DOHH2 (cell line): ENCODE data around the gene CHST10.

Source experiments
- H3F3A ChIP-seq: fragments of 200-600 bp; sonication (generic), shearing (Covaris generic); 2 replicates; pipeline ENCODE4 v1.6.0; 2016; ENCODE audit warnings: antibody characterized with exemption, mild to moderate bottlenecking; ENCODE audit not compliant: control insufficient read depth, insufficient read depth
- H3K27ac ChIP-seq: fragments of 200-600 bp; sonication (generic); 2 replicates; pipeline ENCODE4 v1.5.1; 2014; ENCODE audit warnings: low read depth, mild to moderate bottlenecking, low read length, moderate library complexity
- H3K27me3 ChIP-seq: fragments of 200-600 bp; sonication (generic); 2 replicates; pipeline ENCODE4 v1.6.1; 2014; ENCODE audit warnings: mild to moderate bottlenecking, low read length, mixed read lengths; ENCODE audit not compliant: control insufficient read depth
- H3K36me3 ChIP-seq: fragments of 200-600 bp; sonication (generic); 2 replicates; pipeline ENCODE4 v1.6.1; 2014; ENCODE audit warnings: mild to moderate bottlenecking, low read length, moderate library complexity, mixed read lengths; ENCODE audit not compliant: control insufficient read depth
- H3K4me1 ChIP-seq: fragments of 200-600 bp; sonication (generic); 2 replicates; pipeline ENCODE4 v1.6.1; 2014; ENCODE audit warnings: mild to moderate bottlenecking, low read length, mixed read lengths; ENCODE audit not compliant: control insufficient read depth
- H3K4me2 ChIP-seq: fragments of 200-600 bp; sonication (generic); 2 replicates; pipeline ENCODE4 v1.6.0; 2014; ENCODE audit warnings: mild to moderate bottlenecking, low read length, moderate library complexity
- H3K4me3 ChIP-seq: fragments of 200-600 bp; sonication (generic); 2 replicates; pipeline ENCODE4 v1.5.1; 2014; ENCODE audit warnings: mild to moderate bottlenecking, low read length, mixed read lengths
- H3K79me2 ChIP-seq: fragments of 200-600 bp; sonication (generic); 2 replicates; pipeline ENCODE4 v1.6.1; 2014; ENCODE audit warnings: mild to moderate bottlenecking, low read length, mixed read lengths; ENCODE audit not compliant: control insufficient read depth
- H3K9me2 ChIP-seq: fragments of 200-600 bp; sonication (generic); replicated peaks from 2 replicates; pipeline ENCODE4 v1.6.1; 2014; ENCODE audit warnings: mild to moderate bottlenecking, low read length, mixed read lengths; ENCODE audit not compliant: control insufficient read depth
- H3K9me3 ChIP-seq: fragments of 200-600 bp; sonication (generic); 2 replicates; pipeline ENCODE4 v1.6.1; 2014; ENCODE audit warnings: antibody characterized with exemption, low read length, mixed read lengths; ENCODE audit not compliant: control insufficient read depth, insufficient read depth
- H4K20me1 ChIP-seq: fragments of 200-600 bp; sonication (generic); 2 replicates; pipeline ENCODE4 v1.6.0; 2014; ENCODE audit warnings: low read depth, mild to moderate bottlenecking, antibody characterized with exemption, low read length, moderate library complexity; ENCODE audit not compliant: control insufficient read depth, insufficient read depth
- EZH2phosphoT487 ChIP-seq: fragments of 200-600 bp; sonication (generic); IDR thresholded peaks from 2 replicates; pipeline ENCODE4 v1.6.1; 2017; ENCODE audit warnings: borderline replicate concordance, mild to moderate bottlenecking, antibody characterized with exemption, low read length, moderate library complexity, mixed read lengths
- TF ChIP-seq, protein P1 (sequence below): fragments of 200-600 bp; sonication (generic); IDR thresholded peaks from one replicate; pipeline ENCODE4 v1.5.1; 2014; ENCODE audit warnings: antibody characterized with exemption, mild to moderate bottlenecking, low read depth, low read length; ENCODE audit not compliant: poor library complexity, severe bottlenecking

CHST10 gene

DNA sequence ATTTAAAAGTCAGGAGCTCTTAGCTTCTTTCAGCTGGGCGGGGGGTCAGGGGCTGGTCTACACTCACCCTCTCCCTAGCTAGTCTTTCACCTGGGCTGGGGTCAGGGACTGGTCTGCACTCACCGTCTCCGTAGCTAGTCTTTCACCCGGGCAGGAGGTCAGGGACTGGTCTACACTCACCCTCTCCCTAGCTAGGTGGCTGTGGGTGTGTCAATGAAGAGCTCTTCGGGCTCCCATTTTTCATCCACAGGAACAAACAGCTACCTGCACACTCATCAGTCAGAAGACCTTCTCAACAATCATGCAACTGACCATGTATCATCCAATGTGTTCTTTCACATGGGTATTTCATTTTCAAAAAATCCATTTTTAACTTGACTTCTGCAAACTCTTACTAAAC is 8.0 kb downstream of the CHST10 start:
- TF ChIP-seq EZH2phosphoT487: no peak
- TF ChIP-seq, protein P1, sequence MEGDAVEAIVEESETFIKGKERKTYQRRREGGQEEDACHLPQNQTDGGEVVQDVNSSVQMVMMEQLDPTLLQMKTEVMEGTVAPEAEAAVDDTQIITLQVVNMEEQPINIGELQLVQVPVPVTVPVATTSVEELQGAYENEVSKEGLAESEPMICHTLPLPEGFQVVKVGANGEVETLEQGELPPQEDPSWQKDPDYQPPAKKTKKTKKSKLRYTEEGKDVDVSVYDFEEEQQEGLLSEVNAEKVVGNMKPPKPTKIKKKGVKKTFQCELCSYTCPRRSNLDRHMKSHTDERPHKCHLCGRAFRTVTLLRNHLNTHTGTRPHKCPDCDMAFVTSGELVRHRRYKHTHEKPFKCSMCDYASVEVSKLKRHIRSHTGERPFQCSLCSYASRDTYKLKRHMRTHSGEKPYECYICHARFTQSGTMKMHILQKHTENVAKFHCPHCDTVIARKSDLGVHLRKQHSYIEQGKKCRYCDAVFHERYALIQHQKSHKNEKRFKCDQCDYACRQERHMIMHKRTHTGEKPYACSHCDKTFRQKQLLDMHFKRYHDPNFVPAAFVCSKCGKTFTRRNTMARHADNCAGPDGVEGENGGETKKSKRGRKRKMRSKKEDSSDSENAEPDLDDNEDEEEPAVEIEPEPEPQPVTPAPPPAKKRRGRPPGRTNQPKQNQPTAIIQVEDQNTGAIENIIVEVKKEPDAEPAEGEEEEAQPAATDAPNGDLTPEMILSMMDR: no peak
- Histone ChIP-seq H3F3A (no peaks in the 10 kb centered on the region), H3K79me2 (0 out of 2 replicates have a peak, but pooled peaks cover 3% of the 10 kb centered on the region), H4K20me1 (no peaks in the 10 kb centered on the region; the same call in 1 of the 2 replicates), H3K27me3 (no peaks in the 10 kb centered on the region), H3K4me3 (no peak overlapping the region), H3K4me1 (no peaks in the 10 kb centered on the region), H3K27ac (no peak overlapping the region), H3K9me3 (no peaks in the 10 kb centered on the region), H3K9me2 (no peaks in the 10 kb centered on the region), H3K36me3 (peaks cover 35% of the 10 kb centered on the region), H3K4me2 (no peak overlapping the region)

DNA sequence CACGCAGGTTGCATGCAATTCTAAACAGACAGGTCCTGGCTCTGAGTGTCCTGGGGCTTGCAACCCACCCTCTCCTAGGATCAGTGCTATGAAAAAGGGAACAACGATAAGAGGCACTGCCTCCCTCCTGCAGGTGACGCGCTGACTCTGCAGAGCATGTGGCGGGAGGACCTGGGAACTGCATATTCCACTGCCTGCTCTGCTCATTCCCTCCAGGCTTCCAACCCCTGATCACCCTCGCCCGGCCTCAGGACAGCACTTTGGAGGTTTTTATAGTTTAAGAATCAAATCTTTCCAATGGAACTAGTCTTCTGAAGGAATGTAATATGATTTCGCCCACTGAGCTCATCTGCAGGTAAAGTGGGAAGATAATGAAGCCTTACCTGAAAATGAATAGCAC is 8.5 kb downstream of the CHST10 start:
- no peaks in the 10 kb centered on the region; the same call in 1 of the 2 replicates for H4K20me1 ChIP-seq
- TF ChIP-seq, protein P1: no peak
- no peak for TF ChIP-seq EZH2phosphoT487
- no peaks in the 10 kb centered on the region for H3K4me1 ChIP-seq
- H3K4me3 ChIP-seq: no peak overlapping the region
- H3K9me3 ChIP-seq: no peaks in the 10 kb centered on the region
- H3F3A ChIP-seq: no peaks in the 10 kb centered on the region
- H3K9me2 ChIP-seq: no peaks in the 10 kb centered on the region
- 0 out of 2 replicates have a peak, but pooled peaks cover 3% of the 10 kb centered on the region for H3K79me2 ChIP-seq
- H3K27me3 ChIP-seq: no peaks in the 10 kb centered on the region
- no peak overlapping the region for H3K27ac ChIP-seq
- H3K4me2 ChIP-seq: no peak overlapping the region
- H3K36me3 ChIP-seq: peaks cover 31% of the 10 kb centered on the region

DNA sequence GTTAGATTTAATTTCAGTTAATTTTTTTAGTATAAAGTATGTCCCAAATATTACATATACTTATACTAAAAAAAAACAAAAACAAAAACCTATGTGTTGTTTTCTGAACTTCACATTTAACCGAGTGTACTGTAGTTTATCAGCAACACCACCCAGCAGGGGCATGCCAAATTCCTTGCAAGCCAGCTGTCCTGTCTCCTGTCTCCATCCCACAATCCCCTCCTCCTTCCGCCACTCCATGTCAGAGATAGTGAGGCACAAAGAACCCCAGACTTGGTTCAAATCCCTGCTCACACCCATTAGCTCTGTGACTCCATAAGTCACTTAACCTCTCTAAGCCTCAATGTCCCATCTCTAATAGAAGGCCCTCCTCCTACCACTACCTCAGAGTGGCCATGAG is 9.4 kb downstream of the CHST10 start:
- no peaks in the 10 kb centered on the region for H3K4me1 ChIP-seq
- H3K9me3 ChIP-seq: no peaks in the 10 kb centered on the region
- peaks cover 28% of the 10 kb centered on the region for H3K36me3 ChIP-seq
- no peaks in the 10 kb centered on the region; the same call in 1 of the 2 replicates for H4K20me1 ChIP-seq
- no peaks in the 10 kb centered on the region for H3F3A ChIP-seq
- H3K27ac ChIP-seq: no peak overlapping the region
- no peaks in the 10 kb centered on the region for H3K27me3 ChIP-seq
- TF ChIP-seq, protein P1: no peak
- TF ChIP-seq EZH2phosphoT487: no peak
- no peaks in the 10 kb centered on the region for H3K9me2 ChIP-seq
- H3K4me2 ChIP-seq: no peak overlapping the region
- H3K79me2 ChIP-seq: 0 out of 2 replicates have a peak, but pooled peaks cover 3% of the 10 kb centered on the region
- no peak overlapping the region for H3K4me3 ChIP-seq
